ENCODE measurements around the gene IL24. TPM values are rescaled to one million over a fixed set of nuclear protein-coding genes. Genes with fewer than 3 reads are reported as not detected.

The IL24 gene
- total RNA-seq, 1 donor from 2014 or later, result not detected

DNA sequence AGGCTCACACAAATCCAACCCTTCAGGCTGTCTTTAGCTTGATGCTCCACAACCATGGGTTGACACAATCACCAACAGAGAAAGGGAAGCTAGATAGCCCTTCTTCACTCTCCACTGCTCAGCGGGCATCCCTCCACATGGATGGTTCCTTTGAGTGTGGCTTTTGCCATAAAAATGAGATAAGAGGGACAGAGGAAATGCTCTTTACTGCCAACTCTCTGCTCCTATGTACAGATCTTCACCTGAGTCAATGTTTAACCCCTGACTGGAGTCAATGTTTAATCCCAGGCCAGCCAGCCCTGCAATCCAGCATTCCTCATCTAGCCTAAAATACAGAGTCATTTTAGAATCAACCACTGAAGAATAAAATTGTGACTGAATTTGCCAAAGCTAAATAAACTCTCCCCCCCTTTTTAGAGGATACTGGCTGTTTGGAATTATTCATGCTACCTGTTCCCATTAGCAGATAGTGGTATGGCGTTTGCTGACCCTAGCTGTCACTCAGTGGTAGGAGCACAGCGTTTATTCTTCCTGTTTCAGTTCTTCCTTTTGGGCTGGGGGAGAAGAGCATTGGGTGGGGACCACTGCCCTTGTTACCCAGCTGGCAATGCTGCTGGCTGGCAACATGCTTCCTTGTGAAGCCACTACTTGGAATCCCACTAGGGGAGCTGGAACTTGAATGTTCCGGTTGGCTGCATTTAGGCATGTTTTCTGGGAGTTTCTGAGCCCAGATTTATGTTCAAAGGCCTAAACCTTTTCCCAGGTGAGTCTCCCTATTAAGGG, 54.3 kb downstream of the IL24 start:
- DNase-seq (ENCODE audit: low read depth, low spot score), result no peak

GRCh38 chr1:206952171-206952570, 54.9 kb downstream of the IL24 start:
- DNase-seq (ENCODE audit: low read depth, low spot score), result no peak

DNA sequence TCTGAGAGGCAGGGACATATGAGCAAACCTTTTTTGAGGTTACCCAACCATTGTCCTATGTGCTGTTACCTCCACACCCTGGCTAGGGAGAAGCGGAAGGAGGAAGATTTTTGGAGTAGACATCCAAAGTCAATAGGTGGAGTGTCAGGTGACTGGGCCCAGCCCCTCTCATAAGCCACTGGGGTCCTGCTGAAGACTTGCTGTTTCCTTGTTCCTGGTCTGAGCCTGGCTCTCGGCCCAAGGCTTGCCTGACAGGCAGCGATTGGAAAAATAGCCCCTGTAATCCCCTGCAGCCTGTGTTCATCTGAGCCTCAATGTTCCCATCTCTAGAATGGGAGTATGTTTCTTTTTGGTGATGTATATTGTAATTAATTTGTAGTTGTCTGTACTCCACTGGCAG, 55.9 kb downstream of the IL24 start:
- DNase-seq (ENCODE audit: low read depth, low spot score), result no peak

- DNase-seq (ENCODE audit: low read depth, low spot score), result no peak
Observed at GRCh38 chr1:206953626-206954025, 56.4 kb downstream of the IL24 start.

Other genes starting within 250 kb of the IL24 start
- gene MAPKAPK2, start 212.5 kb upstream of the IL24 start, total RNA-seq, result 40.9 and 44.5 TPM in 2 replicates
- gene IL19, start 126.7 kb upstream of the IL24 start, total RNA-seq, result not detected in 2 replicates
- gene IL10, start 124.9 kb upstream of the IL24 start, total RNA-seq, result not detected in 2 replicates
- not detected in 2 replicates for gene IL20, start 31.8 kb upstream of the IL24 start, total RNA-seq
- gene FCMR, start 24.5 kb downstream of the IL24 start, total RNA-seq, result not detected in 2 replicates
- not detected in 2 replicates for gene PIGR, start 49.0 kb downstream of the IL24 start, total RNA-seq
- not detected in 2 replicates for gene FCAMR, start 73.0 kb downstream of the IL24 start, total RNA-seq
- under 0.01 TPM in 1 of 2 replicates, not detected in the other for gene C1orf116, start 135.3 kb downstream of the IL24 start, total RNA-seq
- 7.3 and 10.4 TPM in 2 replicates for gene YOD1, start 153.8 kb downstream of the IL24 start, total RNA-seq
- gene PFKFB2, start 155.8 kb downstream of the IL24 start, total RNA-seq, result 1.1 and 1.8 TPM in 2 replicates
- gene C4BPB, start 191.4 kb downstream of the IL24 start, total RNA-seq, result not detected in 2 replicates
- gene C4BPA, start 206.8 kb downstream of the IL24 start, total RNA-seq, result not detected in 2 replicates